ENCODE measurements around the gene SPRR2F.

SPRR2F gene

GRCh38 chr1:153120945-153121344 is 7.6 kb upstream of the SPRR2F start:
- no peaks in the 10 kb centered on the region for H3K9me3 ChIP-seq (ENCODE audit: control insufficient read depth, insufficient read depth, low read depth, low read length)
- no peak overlapping the region for H3K27ac ChIP-seq (ENCODE audit: extremely low read depth, low read depth, low read length)
- H3K36me3 ChIP-seq (ENCODE audit: control insufficient read depth in 2 of 2, insufficient read depth in 1 of 2, low read length in 2 of 2): no peaks in the 10 kb centered on the region
- ChIA-PET POLR2A (no interaction called here), CTCF (no interaction called here)
- peaks cover 4% of the 10 kb centered on the region; the same call in 1 of the 2 replicates for H3K4me1 ChIP-seq (ENCODE audit: control insufficient read depth, insufficient read depth, low read length)
- no peak for TF ChIP-seq HOXA7 (CRISPR knock-in tag; IDR thresholded peaks at IDR 0.05; ENCODE audit: borderline replicate concordance)
- no peak for TF ChIP-seq OSR2 (tag by site-specific recombination; IDR thresholded peaks at IDR 0.05)
- no peak for TF ChIP-seq ZNF133 (tag by site-specific recombination; IDR thresholded peaks at IDR 0.05)
- no peak for TF ChIP-seq ZNF311 (tag by site-specific recombination; IDR thresholded peaks at IDR 0.05; ENCODE audit: borderline replicate concordance)
- TF ChIP-seq PRDM2 (tag by site-specific recombination; IDR thresholded peaks at IDR 0.05; ENCODE audit: borderline replicate concordance): no peak
- no peak for TF ChIP-seq ZNF114 (tag by site-specific recombination; IDR thresholded peaks at IDR 0.05)
- TF ChIP-seq ZNF704 (tag by site-specific recombination; IDR thresholded peaks at IDR 0.05): no peak
- H3K4me3 ChIP-seq (ENCODE audit: low read depth, low read length): no peak overlapping the region

- Histone ChIP-seq H3K4me3 (ENCODE audit: low read depth, low read length) (no peak overlapping the region), H3K4me1 (ENCODE audit: control insufficient read depth, insufficient read depth, low read length) (peaks cover 4% of the 10 kb centered on the region; the same call in 1 of the 2 replicates), H3K36me3 (ENCODE audit: control insufficient read depth in 2 of 2, insufficient read depth in 1 of 2, low read length in 2 of 2) (no peaks in the 10 kb centered on the region), H3K9me3 (ENCODE audit: control insufficient read depth, insufficient read depth, low read depth, low read length) (no peaks in the 10 kb centered on the region), H3K27ac (ENCODE audit: extremely low read depth, low read depth, low read length) (no peak overlapping the region)
- ChIA-PET CTCF (interaction anchor here (0.9 kb wide), 1 partner anchor 77 kb away, joined by 3 read pairs; no protein-coding TSS in a partner anchor), POLR2A (no interaction called here)
- no peak for TF ChIP-seq HOXA7 (CRISPR knock-in tag; IDR thresholded peaks at IDR 0.05; ENCODE audit: borderline replicate concordance)
- TF ChIP-seq ZNF510 (tag by site-specific recombination; IDR thresholded peaks at IDR 0.05; ENCODE audit: insufficient replicate concordance): no peak
- no peak for TF ChIP-seq ZNF473 (tag by site-specific recombination; IDR thresholded peaks at IDR 0.05)
- TF ChIP-seq ZNF76 (tag by site-specific recombination; IDR thresholded peaks at IDR 0.05; ENCODE audit: borderline replicate concordance, low read depth): no peak
- TF ChIP-seq ZNF223 (tag by site-specific recombination; IDR thresholded peaks at IDR 0.05): no peak
- TF ChIP-seq ZNF514 (tag by site-specific recombination; IDR thresholded peaks at IDR 0.05): no peak
- TF ChIP-seq ZBTB20 (tag by site-specific recombination; IDR thresholded peaks at IDR 0.05): no peak
- TF ChIP-seq EGR2 (tag by site-specific recombination; IDR thresholded peaks at IDR 0.05; ENCODE audit: low read depth): no peak
- no peak for TF ChIP-seq ZNF623 (tag by site-specific recombination; IDR thresholded peaks at IDR 0.05)
- TF ChIP-seq REST (tag by site-specific recombination; IDR thresholded peaks at IDR 0.05): no peak
- TF ChIP-seq ZNF48 (tag by site-specific recombination; IDR thresholded peaks at IDR 0.05): no peak
- TF ChIP-seq ZNF585B (tag by site-specific recombination; IDR thresholded peaks at IDR 0.05): no peak
- TF ChIP-seq PRDM10 (tag by site-specific recombination; IDR thresholded peaks at IDR 0.05): no peak
- no peak for TF ChIP-seq GFI1B (tag by site-specific recombination; IDR thresholded peaks at IDR 0.05)
These were observed 6.2 kb upstream of the SPRR2F start for GRCh38 chr1:153119491-153119971.
